ENCODE results near the gene USP37. TPM values are rescaled to one million over a fixed set of nuclear protein-coding genes. Genes with fewer than 3 reads are reported as not detected.

The USP37 gene
- total and polyA plus RNA-seq, 12 donors: 2.5 to 30.7 (median 13.3) TPM

- no peak for DNase-seq
- H3K27me3 ChIP-seq: no peaks in the 10 kb centered on the region
- intact Hi-C loops (cut with DNase I): loop anchor here in 1 of 2 donors (10.0 kb wide), 1 partner anchor 52 kb away; no protein-coding TSS in a partner anchor
- no peak overlapping the region for H3K27ac ChIP-seq
- peaks cover 0 to 19% of the 10 kb centered on the region in 2 donors for H3K36me3 ChIP-seq (replicated peaks in 1 of 2)
- H3K4me1 ChIP-seq (replicated peaks in 1 of 2): no peaks in the 10 kb centered on the region
- WGBS, 4 donors: 59 to 74% (median 64%) methylated on average over 1 of the region's 1 CpG
- TF ChIP-seq POLR2A (IDR thresholded peaks at IDR 0.05): no peak
- no peak for TF ChIP-seq CTCF (IDR thresholded peaks at IDR 0.05)
- H3K4me3 ChIP-seq: no peak overlapping the region
- no peaks in the 10 kb centered on the region for H3K9me3 ChIP-seq (replicated peaks in 1 of 3)
Observed at GRCh38 chr2:218482651-218483050, 85.5 kb downstream of the USP37 start.

GRCh38 chr2:218479595-218479994, 88.6 kb downstream of the USP37 start:
- H3K4me3 ChIP-seq: no peak overlapping the region
- peaks cover 0 to 17% of the 10 kb centered on the region in 2 donors for H3K4me1 ChIP-seq (replicated peaks in 1 of 2)
- TF ChIP-seq CTCF (IDR thresholded peaks at IDR 0.05): no peak
- TF ChIP-seq POLR2A (IDR thresholded peaks at IDR 0.05): no peak
- H3K9me3 ChIP-seq (replicated peaks in 1 of 3): no peaks in the 10 kb centered on the region
- no peak for DNase-seq
- H3K27ac ChIP-seq: no peak overlapping the region
- H3K27me3 ChIP-seq: no peaks in the 10 kb centered on the region
- peaks cover 0 to 15% of the 10 kb centered on the region in 2 donors for H3K36me3 ChIP-seq (replicated peaks in 1 of 2)
- 95 to 100% (median 97%) methylated on average over 2 of the region's 2 CpGs for WGBS, 4 donors
- intact Hi-C loops (cut with DNase I): no loop called here

GRCh38 chr2:218478544-218478943, 89.6 kb downstream of the USP37 start:
- DNase-seq: no peak
- Histone ChIP-seq H3K4me1 (replicated peaks in 1 of 2) (peaks cover 0 to 17% of the 10 kb centered on the region in 2 donors), H3K27ac (no peak overlapping the region), H3K4me3 (no peak overlapping the region), H3K9me3 (replicated peaks in 1 of 3) (no peaks in the 10 kb centered on the region), H3K36me3 (replicated peaks in 1 of 2) (peaks cover 0 to 17% of the 10 kb centered on the region in 2 donors), H3K27me3 (no peaks in the 10 kb centered on the region)
- TF ChIP-seq POLR2A (IDR thresholded peaks at IDR 0.05) (no peak), CTCF (IDR thresholded peaks at IDR 0.05) (no peak)
- intact Hi-C loops (cut with DNase I): no loop called here
- WGBS, 4 donors: 89 to 98% (median 94%) methylated on average over 2 of the region's 2 CpGs

- no peaks in the 10 kb centered on the region for H3K9me3 ChIP-seq (replicated peaks in 1 of 3)
- H3K4me3 ChIP-seq: peak overlapping the region in 1 of 4 donors; percentile 36
- H3K27me3 ChIP-seq: no peaks in the 10 kb centered on the region
- TF ChIP-seq CTCF (IDR thresholded peaks at IDR 0.05) (no peak), POLR2A (IDR thresholded peaks at IDR 0.05) (no peak)
- peaks cover 0 to 17% of the 10 kb centered on the region in 2 donors for H3K4me1 ChIP-seq (replicated peaks in 1 of 2)
- intact Hi-C loops (cut with DNase I): no loop called here
- H3K36me3 ChIP-seq (replicated peaks in 1 of 2): peaks cover 0 to 20% of the 10 kb centered on the region in 2 donors
- no peak for DNase-seq
- H3K27ac ChIP-seq: peak overlapping the region in 2 of 5 donors; percentile 34 to 78
Observed at GRCh38 chr2:218477247-218477646, 90.9 kb downstream of the USP37 start.

Data from adrenal gland (tissue), 12 donors.